SK-MEL-5 (cell line): ENCODE results near the gene OR1J4. TPM values are rescaled to one million over a fixed set of nuclear protein-coding genes. Genes with fewer than 3 reads are reported as not detected.

Experiments used
- DNase-seq: peaks from one replicate; pipeline ENCODE4 v3.0.0-alpha.2; 2016; ENCODE audit warnings: low read depth, low spot score
- in situ Hi-C: cut with HindIII; loops from 2 replicates; pipeline ENCODE4 v1.10.0; 2016; ENCODE audit warnings: low sequenced_read_pairs, high pct_unique_total_duplicates, low pct_unique_long_range_greater_than_20kb
- total RNA-seq: library from RNA; depleted of rRNA; stranded (reverse); fragments of >200 nt; shearing (Covaris generic); gene quantifications from 2 replicates; pipeline ENCODE4 v1.2.3, GENCODE V29; 2014; rRNA removed

Gene OR1J4
- total RNA-seq, 1 experiment from 2014 or later: not detected

DNA sequence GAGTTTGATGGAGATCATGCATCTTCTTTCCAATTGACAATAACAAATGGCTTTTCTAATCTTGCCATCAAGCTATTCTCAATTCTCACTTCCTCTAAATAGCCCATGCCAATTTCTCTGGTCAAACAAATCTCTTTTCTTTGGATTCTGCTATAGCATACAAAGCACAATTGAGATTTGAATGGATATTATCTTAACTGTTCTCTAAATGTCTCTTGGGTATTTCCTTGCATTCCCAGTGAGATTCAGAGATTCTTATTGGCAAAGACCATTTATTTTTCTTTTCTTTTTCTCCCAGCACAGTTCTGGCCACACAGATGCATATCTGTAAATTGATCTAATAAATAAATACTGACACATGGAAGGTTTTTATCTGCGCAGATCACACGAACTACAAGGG, 33.9 kb downstream of the OR1J4 start, which contains the start of gene OR1N2:
TSS of gene OR1N2 (plus strand) at position 301 of the 400 bp plus-strand sequence. CDS start 100 bp downstream, outside the sequence.
- no peak for DNase-seq
- in situ Hi-C loops: no loop called here

GRCh38 chr9:122561446-122561845, 42.5 kb downstream of the OR1J4 start:
- in situ Hi-C loops: no loop called here
- no peak for DNase-seq

GRCh38 chr9:122562134-122562760, 43.3 kb downstream of the OR1J4 start:
- DNase-seq: no peak
- in situ Hi-C loops: no loop called here

DNA sequence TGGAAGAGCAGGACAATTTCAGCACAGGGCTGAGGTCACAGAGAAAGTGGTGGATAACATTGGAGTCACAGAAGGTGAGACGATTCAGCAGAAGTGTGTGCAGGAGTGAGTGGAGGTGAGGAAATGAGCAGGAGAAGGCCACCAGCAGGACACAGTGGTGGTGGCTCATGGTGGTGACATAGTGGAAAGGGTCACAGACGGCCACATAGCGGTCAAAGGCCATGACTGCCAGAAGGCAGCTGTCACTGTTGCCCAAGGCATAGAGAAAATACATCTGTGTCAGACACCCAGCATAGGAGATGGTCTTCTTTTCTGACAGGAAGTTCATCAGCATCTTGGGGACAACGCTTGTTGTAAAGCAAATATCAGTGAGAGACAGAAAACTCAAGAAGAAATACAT, 49.0 kb downstream of the OR1J4 start:
- in situ Hi-C loops: no loop called here
- no peak for DNase-seq

Other genes with a start within 250 kb of the OR1J4 start
- 0.03 and 0.53 TPM in 2 replicates for gene PTGS1, start 148.1 kb upstream of the OR1J4 start, total RNA-seq
- gene OR1J1, start 41.2 kb upstream of the OR1J4 start, total RNA-seq: not detected in 2 replicates
- not detected in 2 replicates for gene OR1J2, start 8.3 kb upstream of the OR1J4 start, total RNA-seq
- gene OR1N1, start 8.2 kb downstream of the OR1J4 start, total RNA-seq: not detected in 2 replicates
- not detected in 2 replicates for gene OR1N2, start 34.0 kb downstream of the OR1J4 start, total RNA-seq
- gene OR1L8, start 64.2 kb downstream of the OR1J4 start, total RNA-seq: not detected in 2 replicates
- gene OR1Q1, start 95.6 kb downstream of the OR1J4 start, total RNA-seq: not detected in 2 replicates
- gene OR1B1, start 138.5 kb downstream of the OR1J4 start, total RNA-seq: not detected in 2 replicates
- gene OR1L1, start 142.6 kb downstream of the OR1J4 start, total RNA-seq: not detected in 2 replicates
- not detected in 2 replicates for gene OR1L3, start 156.0 kb downstream of the OR1J4 start, total RNA-seq
- gene OR1L4, start 204.8 kb downstream of the OR1J4 start, total RNA-seq: not detected in 2 replicates
- gene OR1L6, start 223.2 kb downstream of the OR1J4 start, total RNA-seq: not detected in 2 replicates